Measurements from ENCODE around the gene ACAA1. TPM values are rescaled to one million over a fixed set of nuclear protein-coding genes. Genes with fewer than 3 reads are reported as not detected.
"Not testable (repeated sequence)": the region's sequence is repeated elsewhere in the genome, so short reads cannot be mapped to it uniquely, and the experiment has no call there.

The ACAA1 gene
- total RNA-seq, 4 donors from 2014 or later, result 24.5 to 31.2 (median 29.3) TPM

GRCh38 chr3:38138349-38139190 lies 1.6 kb upstream of the ACAA1 start, which contains the start of gene MYD88:
Gene MYD88, plus strand, starts transcription at chr3:38138661. Its CDS starts 40 bp downstream, at chr3:38138701.
- no peaks in the 10 kb centered on the region for H3K27me3 ChIP-seq
- TF ChIP-seq POLR2A (IDR thresholded peaks at IDR 0.05) (peak; percentile 30 to 51), CTCF (IDR thresholded peaks at IDR 0.05 in 4 of 5, conservative IDR thresholded peaks at IDR 0.05 in 1 of 5) (no peak)
- peaks cover 0 to 19% of the 10 kb centered on the region in 2 donors for H3K36me3 ChIP-seq
- H3K4me3 ChIP-seq, result peak within 1 kb of the TSS; percentile 70 to 99 (median 80)
- in situ Hi-C loops (cut with MboI; ENCODE audit: low sequenced_read_pairs in 4 of 4), result loop anchor here in 3 of 4 donors (25.0 kb wide), 1 partner anchor 349 kb away; the partner anchor contains the start of gene EXOG (in 3 of the 3)
- peak within 1 kb of the TSS; percentile 88 to 97 (median 92) for H3K27ac ChIP-seq
- peak; percentile 60 to 67 for DNase-seq
- ATAC-seq, result peak; percentile 10 to 34
- peaks cover 19 to 30% of the 10 kb centered on the region in 2 donors for H3K4me1 ChIP-seq
- intact Hi-C loops (cut with DNase I; ENCODE audit: low total_unique reads), result loop anchor here (5.0 to 10.0 kb wide), 5 partner anchors 209 to 1144 kb away; partner anchors contain the start of genes ACVR2B, EPM2AIP1, MLH1 and XYLB
- no peaks in the 10 kb centered on the region for H3K9me3 ChIP-seq

- H3K9me3 ChIP-seq, result no peaks in the 10 kb centered on the region
- peaks cover 19 to 30% of the 10 kb centered on the region in 2 donors for H3K4me1 ChIP-seq
- intact Hi-C loops (cut with DNase I; ENCODE audit: low total_unique reads) (loop anchor here (1.0 to 10.0 kb wide), 7 partner anchors 28 to 1143 kb away; partner anchors contain the start of genes ACVR2B, EPM2AIP1, MLH1 and OXSR1), in situ Hi-C loops (cut with MboI; ENCODE audit: low sequenced_read_pairs in 4 of 4) (loop anchor here in 3 of 4 donors (25.0 kb wide), 1 partner anchor 350 kb away; the partner anchor contains the start of gene EXOG (in 3 of the 3))
- H3K4me3 ChIP-seq, result peak overlapping the region; percentile 70 to 99 (median 80)
- no peak for TF ChIP-seq POLR2A (IDR thresholded peaks at IDR 0.05)
- no peak for TF ChIP-seq CTCF (IDR thresholded peaks at IDR 0.05 in 4 of 5, conservative IDR thresholded peaks at IDR 0.05 in 1 of 5)
- DNase-seq (no peak), ATAC-seq (peak in 1 of 2 donors; percentile 7)
- H3K27me3 ChIP-seq, result no peaks in the 10 kb centered on the region
- peak overlapping the region; percentile 88 to 97 (median 92) for H3K27ac ChIP-seq
- H3K36me3 ChIP-seq, result peaks cover 0 to 27% of the 10 kb centered on the region in 2 donors
Measured at GRCh38 chr3:38137615-38138348, 855 bp upstream of the ACAA1 start.

- H3K4me1 ChIP-seq, result peaks cover 19 to 30% of the 10 kb centered on the region in 2 donors
- in situ Hi-C loops (cut with MboI; ENCODE audit: low sequenced_read_pairs in 4 of 4), result loop anchor here in 3 of 4 donors (25.0 kb wide), 1 partner anchor 351 kb away; the partner anchor contains the start of gene EXOG (in 3 of the 3)
- no peak for TF ChIP-seq POLR2A (IDR thresholded peaks at IDR 0.05)
- TF ChIP-seq CTCF (IDR thresholded peaks at IDR 0.05 in 4 of 5, conservative IDR thresholded peaks at IDR 0.05 in 1 of 5), result no peak
- peak overlapping the region; percentile 69 to 97 (median 75) for H3K27ac ChIP-seq
- H3K36me3 ChIP-seq, result peaks cover 0 to 30% of the 10 kb centered on the region in 2 donors
- intact Hi-C loops (cut with DNase I; ENCODE audit: low total_unique reads), result loop anchor here (5.0 to 10.0 kb wide), 5 partner anchors 211 to 1142 kb away; partner anchors contain the start of genes ACVR2B, EPM2AIP1, MLH1 and XYLB
- no peaks in the 10 kb centered on the region for H3K27me3 ChIP-seq
- ATAC-seq, result no peak
- H3K9me3 ChIP-seq, result no peaks in the 10 kb centered on the region
- peak overlapping the region; percentile 73 to 99 (median 82) for H3K4me3 ChIP-seq
- DNase-seq, result no peak
Measured at GRCh38 chr3:38136393-38136776, 542 bp downstream of the ACAA1 start.

- not testable (repeated sequence) for DNase-seq, ATAC-seq, H3K9me3 ChIP-seq, H3K27me3 ChIP-seq
- H3K4me3 ChIP-seq, result peak overlapping the region; percentile 73 to 99 (median 82)
- peak overlapping the region; percentile 69 to 97 (median 75) for H3K27ac ChIP-seq
- in situ Hi-C loops (cut with MboI; ENCODE audit: low sequenced_read_pairs in 4 of 4), result loop anchor here in 3 of 4 donors (25.0 kb wide), 1 partner anchor 352 kb away; the partner anchor contains the start of gene EXOG (in 3 of the 3)
- intact Hi-C loops (cut with DNase I; ENCODE audit: low total_unique reads), result loop anchor here (5.0 to 10.0 kb wide), 5 partner anchors 212 to 1141 kb away; partner anchors contain the start of genes ACVR2B, EPM2AIP1, MLH1 and XYLB
- H3K4me1 ChIP-seq, result peaks cover 19 to 30% of the 10 kb centered on the region in 2 donors
- H3K36me3 ChIP-seq, result peaks cover 0 to 32% of the 10 kb centered on the region in 2 donors
Measured at GRCh38 chr3:38135621-38136277, 1.2 kb downstream of the ACAA1 start.

GRCh38 chr3:38134517-38135143 lies 2.3 kb downstream of the ACAA1 start:
- Histone ChIP-seq H3K4me1 (peaks cover 19 to 30% of the 10 kb centered on the region in 2 donors), H3K36me3 (peaks cover 0 to 41% of the 10 kb centered on the region in 2 donors)
- H3K27ac ChIP-seq, H3K4me3 ChIP-seq, ATAC-seq, H3K27me3 ChIP-seq, DNase-seq, H3K9me3 ChIP-seq: not testable (repeated sequence)
- in situ Hi-C loops (cut with MboI; ENCODE audit: low sequenced_read_pairs in 4 of 4) (loop anchor here in 3 of 4 donors (25.0 kb wide), 1 partner anchor 353 kb away; the partner anchor contains the start of gene EXOG (in 3 of the 3)), intact Hi-C loops (cut with DNase I; ENCODE audit: low total_unique reads) (loop anchor here (5.0 to 10.0 kb wide), 5 partner anchors 213 to 1140 kb away; partner anchors contain the start of genes ACVR2B, EPM2AIP1, MLH1 and XYLB)
